Measurements from ENCODE around the gene HS6ST1.

The HS6ST1 gene

DNA sequence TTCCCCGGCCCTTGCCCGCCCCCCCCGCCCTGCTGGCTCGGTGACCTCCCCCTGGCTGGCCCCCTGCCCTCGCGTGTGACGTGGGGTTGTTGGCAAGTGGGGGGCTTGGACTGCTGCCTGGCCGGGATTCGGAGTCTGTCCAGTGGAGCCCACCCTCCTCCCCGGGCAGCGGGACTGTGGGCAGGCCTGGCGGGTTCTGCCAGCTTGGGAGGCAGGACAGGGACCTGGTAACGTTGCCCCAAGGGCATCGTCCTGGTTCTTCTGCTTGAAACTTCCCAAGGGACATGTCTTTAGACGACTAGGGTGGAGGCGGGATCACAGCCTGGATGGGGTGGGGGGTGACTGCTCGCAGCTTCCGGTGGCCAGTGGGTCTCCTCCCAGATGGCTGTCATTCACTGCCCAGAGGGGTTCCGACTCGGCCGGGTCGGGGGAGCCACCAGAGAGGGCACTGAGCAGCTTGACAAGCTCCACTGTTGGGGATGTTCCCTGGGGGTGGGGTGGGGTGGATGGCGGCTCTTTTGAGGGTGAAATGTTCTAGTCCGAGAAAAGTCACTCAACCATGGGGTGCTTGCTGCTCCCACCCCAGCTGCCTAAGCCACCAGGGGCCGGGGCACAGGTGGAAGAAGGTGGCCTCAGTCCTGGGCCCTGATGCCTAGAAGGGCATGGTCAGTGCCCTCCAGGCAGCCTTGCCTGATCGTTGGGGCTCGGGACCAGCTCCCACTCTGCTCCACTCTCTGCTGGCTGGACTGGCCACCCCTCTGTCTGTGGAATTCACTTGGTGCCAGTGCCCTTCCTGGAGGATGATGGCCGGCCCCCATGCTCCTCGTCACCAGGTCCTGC, 4.3 kb upstream of the HS6ST1 start:
- TF ChIP-seq, protein P1, sequence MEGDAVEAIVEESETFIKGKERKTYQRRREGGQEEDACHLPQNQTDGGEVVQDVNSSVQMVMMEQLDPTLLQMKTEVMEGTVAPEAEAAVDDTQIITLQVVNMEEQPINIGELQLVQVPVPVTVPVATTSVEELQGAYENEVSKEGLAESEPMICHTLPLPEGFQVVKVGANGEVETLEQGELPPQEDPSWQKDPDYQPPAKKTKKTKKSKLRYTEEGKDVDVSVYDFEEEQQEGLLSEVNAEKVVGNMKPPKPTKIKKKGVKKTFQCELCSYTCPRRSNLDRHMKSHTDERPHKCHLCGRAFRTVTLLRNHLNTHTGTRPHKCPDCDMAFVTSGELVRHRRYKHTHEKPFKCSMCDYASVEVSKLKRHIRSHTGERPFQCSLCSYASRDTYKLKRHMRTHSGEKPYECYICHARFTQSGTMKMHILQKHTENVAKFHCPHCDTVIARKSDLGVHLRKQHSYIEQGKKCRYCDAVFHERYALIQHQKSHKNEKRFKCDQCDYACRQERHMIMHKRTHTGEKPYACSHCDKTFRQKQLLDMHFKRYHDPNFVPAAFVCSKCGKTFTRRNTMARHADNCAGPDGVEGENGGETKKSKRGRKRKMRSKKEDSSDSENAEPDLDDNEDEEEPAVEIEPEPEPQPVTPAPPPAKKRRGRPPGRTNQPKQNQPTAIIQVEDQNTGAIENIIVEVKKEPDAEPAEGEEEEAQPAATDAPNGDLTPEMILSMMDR (IDR thresholded peaks at IDR 0.05; ENCODE audit: low read depth, low read length, missing control alignments) = no peak
- DNase-seq = no peak
- no peaks in the 10 kb centered on the region for H3K36me3 ChIP-seq (replicated peaks)
- H3K27ac ChIP-seq = no peak overlapping the region
- in situ Hi-C loops (cut with HindIII; ENCODE audit: low pct_ligation_motif_present, low sequenced_read_pairs) = loop anchor here (25.0 kb wide), 1 partner anchor 414 kb away; no protein-coding TSS in a partner anchor
- H3K4me3 ChIP-seq (ENCODE audit: low read depth, low read length) = no peak overlapping the region
- no peaks in the 10 kb centered on the region for H3K27me3 ChIP-seq (replicated peaks)

DNA sequence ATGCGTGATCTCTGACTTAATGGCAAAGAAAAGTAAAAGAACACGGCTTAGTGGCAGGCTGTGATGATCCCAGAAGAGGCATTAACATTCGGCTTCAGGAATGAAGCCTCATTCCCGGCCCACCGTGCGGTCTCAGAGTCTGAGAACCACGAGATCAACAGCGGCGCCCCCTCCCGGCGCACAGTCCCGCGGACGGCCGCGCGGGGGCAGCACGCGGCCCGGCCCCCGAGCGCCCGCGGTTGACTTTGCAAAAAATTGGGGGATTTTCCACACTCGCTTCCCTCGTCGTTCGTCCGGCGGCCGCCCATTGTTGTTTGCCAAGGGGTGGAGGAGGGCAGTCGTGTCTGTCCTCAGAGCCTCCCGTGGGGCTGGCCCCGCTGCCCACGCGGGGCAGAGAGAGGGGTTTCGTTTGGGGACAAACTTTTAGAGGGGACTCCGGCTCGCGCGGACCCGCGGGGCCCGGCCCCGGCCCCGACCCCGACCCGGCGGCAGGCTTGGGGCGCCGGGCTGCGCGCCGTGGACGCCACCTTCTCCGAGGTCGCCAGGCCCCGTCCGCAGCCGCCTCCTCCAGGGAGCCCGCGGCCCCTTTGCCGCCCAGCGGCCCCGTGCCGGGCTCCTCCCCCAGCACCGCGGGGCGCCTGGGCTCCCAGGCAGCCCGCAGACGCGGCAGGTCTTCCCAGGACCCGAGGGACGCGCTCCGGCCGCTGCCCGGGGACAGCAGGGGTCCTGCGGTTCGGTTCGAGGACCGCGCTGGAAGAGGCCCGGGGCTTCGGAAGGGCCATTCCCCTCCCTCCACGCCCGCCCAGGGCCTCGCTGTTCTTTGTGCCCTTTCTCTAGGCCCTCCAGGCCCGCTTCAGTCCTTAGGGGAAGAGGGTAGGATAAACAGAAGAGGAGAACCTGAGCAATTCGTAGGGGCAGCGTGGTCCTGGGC, 3.4 kb upstream of the HS6ST1 start:
- Histone ChIP-seq H3K27me3 (replicated peaks) (no peaks in the 10 kb centered on the region), H3K27ac (peak overlapping the region; percentile 64), H3K36me3 (replicated peaks) (no peaks in the 10 kb centered on the region), H3K4me3 (ENCODE audit: low read depth, low read length) (peak overlapping the region; percentile 61)
- in situ Hi-C loops (cut with HindIII; ENCODE audit: low pct_ligation_motif_present, low sequenced_read_pairs) = loop anchor here (25.0 kb wide), 1 partner anchor 415 kb away; no protein-coding TSS in a partner anchor
- TF ChIP-seq, protein P1 (IDR thresholded peaks at IDR 0.05; ENCODE audit: low read depth, low read length, missing control alignments) = peak; percentile 62
- peak; percentile 70 for DNase-seq

DNA sequence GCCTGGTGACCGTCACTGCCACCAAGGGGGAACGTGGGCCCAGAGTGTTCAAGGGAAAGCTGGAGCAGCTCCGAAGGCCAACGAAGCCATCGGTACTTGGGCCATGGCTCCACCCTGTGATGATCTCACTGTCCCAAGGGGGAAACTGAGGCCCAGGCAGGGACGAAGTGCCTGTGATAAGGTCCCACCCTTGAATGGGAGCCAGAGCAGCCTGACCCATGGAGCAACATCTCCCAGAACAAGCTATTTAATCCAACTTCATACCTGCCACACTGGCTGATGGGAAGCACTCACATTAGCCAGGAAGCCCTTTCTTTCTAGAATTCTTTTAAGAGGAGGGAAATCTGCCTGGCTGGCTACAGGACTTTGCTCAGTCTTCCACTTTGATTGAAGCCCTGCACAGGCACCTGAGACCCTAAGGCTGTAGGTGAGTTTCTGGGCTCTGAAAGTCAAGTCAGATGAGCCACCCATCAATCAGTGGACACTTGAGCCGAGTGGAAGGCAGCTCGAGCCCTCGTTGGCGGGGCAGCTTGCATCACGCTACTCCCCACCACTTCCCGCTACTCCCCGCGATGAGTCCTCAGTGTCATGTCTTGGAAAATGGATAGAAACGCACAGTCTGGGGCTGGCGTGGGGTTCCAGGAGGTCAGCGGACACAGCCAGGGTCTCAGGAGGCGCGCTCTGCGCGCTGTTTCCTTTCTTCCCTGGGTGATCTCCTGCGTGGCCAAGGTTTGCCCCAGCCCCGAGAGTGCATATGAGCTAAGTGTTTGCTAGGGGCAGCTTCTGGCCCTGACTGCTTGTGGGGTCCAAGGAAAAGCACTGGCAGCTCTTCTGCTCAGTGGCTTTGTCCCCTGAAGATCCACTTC, 2.5 kb upstream of the HS6ST1 start:
- no peaks in the 10 kb centered on the region for H3K27me3 ChIP-seq (replicated peaks)
- H3K4me3 ChIP-seq (ENCODE audit: low read depth, low read length) = no peak overlapping the region
- H3K27ac ChIP-seq = no peak overlapping the region
- in situ Hi-C loops (cut with HindIII; ENCODE audit: low pct_ligation_motif_present, low sequenced_read_pairs) = loop anchor here (25.0 kb wide), 1 partner anchor 416 kb away; no protein-coding TSS in a partner anchor
- TF ChIP-seq, protein P1 (IDR thresholded peaks at IDR 0.05; ENCODE audit: low read depth, low read length, missing control alignments) = no peak
- no peak for DNase-seq
- no peaks in the 10 kb centered on the region for H3K36me3 ChIP-seq (replicated peaks)

DNA sequence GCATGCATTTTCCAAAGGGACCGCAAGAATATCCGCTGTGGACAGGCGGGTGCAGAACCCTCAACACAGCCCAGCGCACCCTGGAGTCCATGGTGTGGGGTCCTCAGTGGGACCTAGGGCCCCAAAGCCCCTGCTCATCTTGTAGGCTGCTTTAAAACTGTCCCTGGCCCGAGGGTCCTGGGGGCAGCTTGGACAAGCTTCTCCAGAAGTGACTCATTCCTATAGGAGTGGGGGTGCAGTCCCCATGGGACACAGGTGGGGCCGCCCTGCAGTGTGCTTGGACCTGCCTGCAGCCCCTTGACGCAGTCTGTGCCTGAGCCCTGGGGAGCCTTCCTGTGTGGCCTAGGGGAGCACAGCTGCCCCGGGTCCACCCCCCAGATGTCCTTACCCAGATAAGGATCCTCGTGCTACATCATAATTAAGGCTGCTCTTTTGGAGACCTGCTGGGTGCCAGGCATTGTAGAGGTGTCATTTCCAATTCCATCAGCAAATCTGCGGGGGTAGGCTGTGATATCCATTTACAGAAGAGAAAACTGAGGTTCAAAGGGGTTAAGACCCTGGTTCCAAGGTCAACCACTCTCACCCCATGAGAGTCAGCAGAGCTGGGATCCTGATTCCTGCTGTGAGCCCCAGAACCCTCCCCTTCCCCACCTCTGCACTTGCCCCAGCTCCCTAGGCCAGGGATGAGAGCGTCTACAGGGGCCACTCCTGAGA, 1.7 kb upstream of the HS6ST1 start:
- in situ Hi-C loops (cut with HindIII; ENCODE audit: low pct_ligation_motif_present, low sequenced_read_pairs) = loop anchor here (25.0 kb wide), 1 partner anchor 417 kb away; no protein-coding TSS in a partner anchor
- Histone ChIP-seq H3K36me3 (replicated peaks) (peaks cover under 1% of the 10 kb centered on the region), H3K27me3 (replicated peaks) (no peaks in the 10 kb centered on the region), H3K4me3 (ENCODE audit: low read depth, low read length) (no peak overlapping the region), H3K27ac (no peak overlapping the region)
- no peak for DNase-seq
- TF ChIP-seq, protein P1 (IDR thresholded peaks at IDR 0.05; ENCODE audit: low read depth, low read length, missing control alignments) = no peak
